ENCODE measurements around the gene PRSS48. TPM values are rescaled to one million over a fixed set of nuclear protein-coding genes. Genes with fewer than 3 reads are reported as not detected.

The PRSS48 gene
- total and polyA plus RNA-seq, 4 donors: 0.64 TPM; not detected in 3

GRCh38 chr4:151314010-151314355 is 37.0 kb downstream of the PRSS48 start:
- H3K4me3 ChIP-seq (ENCODE audit: low read depth in 1 of 3, low read length in 3 of 3): no peak overlapping the region
- H3K9ac ChIP-seq (ENCODE audit: low read depth in 1 of 2, low read length in 2 of 2): no peak overlapping the region
- no peaks in the 10 kb centered on the region for H3K27me3 ChIP-seq (ENCODE audit: control insufficient read depth in 4 of 4, insufficient read depth in 4 of 4, low read length in 3 of 4)
- 48% methylated on average over 1 of the region's 1 CpG for WGBS
- no peak overlapping the region for H3K27ac ChIP-seq (ENCODE audit: low read depth in 1 of 2, low read length in 2 of 2)
- TF ChIP-seq EGR1 (IDR thresholded peaks at IDR 0.05; ENCODE audit: low read depth in 2 of 2) (no peak), REST (IDR thresholded peaks at IDR 0.05) (no peak), GABPA (IDR thresholded peaks at IDR 0.05 in 1 of 2, conservative IDR thresholded peaks at IDR 0.05 in 1 of 2) (no peak), HNF4G (IDR thresholded peaks at IDR 0.05) (no peak), JUND (IDR thresholded peaks at IDR 0.05) (no peak), RAD21 (IDR thresholded peaks at IDR 0.05) (no peak), YY1 (IDR thresholded peaks at IDR 0.05) (no peak), FOXA1 (IDR thresholded peaks at IDR 0.05) (no peak), ATF3 (IDR thresholded peaks at IDR 0.05) (no peak), ZBTB33 (IDR thresholded peaks at IDR 0.05) (no peak), HNF4A (conservative IDR thresholded peaks at IDR 0.05) (no peak), FOXA2 (IDR thresholded peaks at IDR 0.05) (no peak), NR2F2 (IDR thresholded peaks at IDR 0.05) (no peak), SP1 (IDR thresholded peaks at IDR 0.05) (no peak), MAX (IDR thresholded peaks at IDR 0.05) (no peak), RXRA (IDR thresholded peaks at IDR 0.05) (no peak), TAF1 (conservative IDR thresholded peaks at IDR 0.05) (no peak)
- H3K36me3 ChIP-seq (ENCODE audit: control insufficient read depth in 4 of 4, insufficient read depth in 3 of 4, low read depth in 1 of 4, low read length in 3 of 4): no peaks in the 10 kb centered on the region
- H3K4me1 ChIP-seq (ENCODE audit: control insufficient read depth in 4 of 4, insufficient read depth in 4 of 4, low read length in 3 of 4): peaks cover 4 to 30% (median 15%) of the 10 kb centered on the region in 4 donors
- DNase-seq (ENCODE audit: low spot score): no peak
- no peaks in the 10 kb centered on the region for H3K9me3 ChIP-seq (ENCODE audit: control insufficient read depth in 4 of 4, low read length in 3 of 4)

GRCh38 chr4:151314479-151314878 is 37.5 kb downstream of the PRSS48 start:
- Histone ChIP-seq H3K36me3 (ENCODE audit: control insufficient read depth in 4 of 4, insufficient read depth in 3 of 4, low read depth in 1 of 4, low read length in 3 of 4) (no peaks in the 10 kb centered on the region), H3K4me1 (ENCODE audit: control insufficient read depth in 4 of 4, insufficient read depth in 4 of 4, low read length in 3 of 4) (peaks cover 4 to 30% (median 15%) of the 10 kb centered on the region in 4 donors), H3K27me3 (ENCODE audit: control insufficient read depth in 4 of 4, insufficient read depth in 4 of 4, low read length in 3 of 4) (no peaks in the 10 kb centered on the region), H3K27ac (ENCODE audit: low read depth in 1 of 2, low read length in 2 of 2) (peak overlapping the region; percentile 16 to 69), H3K9me3 (ENCODE audit: control insufficient read depth in 4 of 4, low read length in 3 of 4) (no peaks in the 10 kb centered on the region), H3K9ac (ENCODE audit: low read depth in 1 of 2, low read length in 2 of 2) (no peak overlapping the region), H3K4me3 (ENCODE audit: low read depth in 1 of 3, low read length in 3 of 3) (no peak overlapping the region)
- no peak for DNase-seq (ENCODE audit: low spot score)
- 78% methylated on average over 1 of the region's 1 CpG for WGBS
- TF ChIP-seq EGR1 (IDR thresholded peaks at IDR 0.05; ENCODE audit: low read depth in 2 of 2) (no peak), FOXA2 (IDR thresholded peaks at IDR 0.05) (no peak), SP1 (IDR thresholded peaks at IDR 0.05) (no peak), REST (IDR thresholded peaks at IDR 0.05) (no peak), JUND (IDR thresholded peaks at IDR 0.05) (no peak), RAD21 (IDR thresholded peaks at IDR 0.05) (no peak)

All from liver (tissue), 9 donors.